Right atrium auricular region (tissue), 2 donors: Measurements from ENCODE around the gene ROBO2. TPM values are rescaled to one million over a fixed set of nuclear protein-coding genes. Genes with fewer than 3 reads are reported as not detected.

Experiments used
- DNase-seq: peaks from one replicate; pipeline ENCODE4 v3.0.0-alpha.2; 2019; ENCODE audit warnings: low spot score
- H3K27ac ChIP-seq, 2 donors: fragments of 200-600 bp; sonication (generic); 1 replicate in 1 of 2; 2 replicates in 1 of 2; pipeline ENCODE4 v1.5.1; 2016 to 2019
- H3K27me3 ChIP-seq, 2 donors: fragments of 200-600 bp; sonication (generic); one replicate each; pipeline versions ENCODE4 v1.5.1 to v1.6.0; 2017 to 2019
- H3K36me3 ChIP-seq: fragments of 200-600 bp; sonication (generic); one replicate; pipeline ENCODE4 v1.5.1; 2016
- H3K4me1 ChIP-seq, 2 donors: fragments of 200-600 bp; sonication (generic); one replicate each; pipeline versions ENCODE4 v1.5.1 to v1.6.0; 2017 to 2019
- H3K4me3 ChIP-seq, 2 donors: fragments of 200-600 bp; sonication (generic); 1 replicate in 1 of 2; 2 replicates in 1 of 2; pipeline ENCODE4 v1.5.1; 2017 to 2019; ENCODE audit warnings: mild to moderate bottlenecking in 1 of 2, moderate library complexity in 1 of 2
- H3K9me3 ChIP-seq, 2 donors: fragments of 200-600 bp; sonication (generic); one replicate each; pipeline ENCODE4 v1.5.1; 2019
- total RNA-seq, 2 donors: library from RNA; depleted of rRNA; stranded (reverse); fragments of >200 nt; gene quantifications; one replicate each; pipeline ENCODE4 v1.1.0, GENCODE V29; 2016
- TF ChIP-seq, protein P1 (sequence below), 2 donors: fragments of 200-600 bp; sonication (generic); IDR thresholded peaks; one replicate each; pipeline ENCODE4 v1.5.1; 2019; ENCODE audit warnings: antibody characterized with exemption in 2 of 2

ROBO2 gene
- total RNA-seq, 2 donors from 2014 or later: 2.5 TPM; not detected in 1

DNA sequence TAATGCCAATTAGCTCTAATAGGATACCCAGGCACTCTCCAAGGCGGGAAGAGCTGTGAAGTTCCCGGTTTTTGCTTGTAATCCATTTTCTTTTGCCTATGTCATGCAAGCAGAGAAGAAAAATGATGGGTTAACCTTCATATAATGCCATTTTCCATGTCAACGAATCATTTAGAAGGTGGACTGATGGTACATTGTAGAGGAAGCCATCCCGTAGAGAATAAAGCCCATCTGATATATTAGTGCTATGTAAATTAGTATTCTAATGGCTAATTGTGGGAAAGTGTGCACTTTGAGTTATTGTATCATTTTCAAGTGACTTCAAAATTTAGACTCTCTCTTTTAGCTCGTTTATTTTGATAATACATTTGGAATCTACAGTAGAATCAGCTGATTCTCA is 509.1 kb downstream of the ROBO2 start:
- TF ChIP-seq, protein P1, sequence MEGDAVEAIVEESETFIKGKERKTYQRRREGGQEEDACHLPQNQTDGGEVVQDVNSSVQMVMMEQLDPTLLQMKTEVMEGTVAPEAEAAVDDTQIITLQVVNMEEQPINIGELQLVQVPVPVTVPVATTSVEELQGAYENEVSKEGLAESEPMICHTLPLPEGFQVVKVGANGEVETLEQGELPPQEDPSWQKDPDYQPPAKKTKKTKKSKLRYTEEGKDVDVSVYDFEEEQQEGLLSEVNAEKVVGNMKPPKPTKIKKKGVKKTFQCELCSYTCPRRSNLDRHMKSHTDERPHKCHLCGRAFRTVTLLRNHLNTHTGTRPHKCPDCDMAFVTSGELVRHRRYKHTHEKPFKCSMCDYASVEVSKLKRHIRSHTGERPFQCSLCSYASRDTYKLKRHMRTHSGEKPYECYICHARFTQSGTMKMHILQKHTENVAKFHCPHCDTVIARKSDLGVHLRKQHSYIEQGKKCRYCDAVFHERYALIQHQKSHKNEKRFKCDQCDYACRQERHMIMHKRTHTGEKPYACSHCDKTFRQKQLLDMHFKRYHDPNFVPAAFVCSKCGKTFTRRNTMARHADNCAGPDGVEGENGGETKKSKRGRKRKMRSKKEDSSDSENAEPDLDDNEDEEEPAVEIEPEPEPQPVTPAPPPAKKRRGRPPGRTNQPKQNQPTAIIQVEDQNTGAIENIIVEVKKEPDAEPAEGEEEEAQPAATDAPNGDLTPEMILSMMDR (IDR thresholded peaks at IDR 0.05): no peak
- DNase-seq: no peak
- no peak overlapping the region for H3K27ac ChIP-seq
- no peaks in the 10 kb centered on the region for H3K27me3 ChIP-seq
- H3K4me3 ChIP-seq: no peak overlapping the region
- H3K36me3 ChIP-seq: no peaks in the 10 kb centered on the region
- no peaks in the 10 kb centered on the region for H3K9me3 ChIP-seq
- no peaks in the 10 kb centered on the region for H3K4me1 ChIP-seq

DNA sequence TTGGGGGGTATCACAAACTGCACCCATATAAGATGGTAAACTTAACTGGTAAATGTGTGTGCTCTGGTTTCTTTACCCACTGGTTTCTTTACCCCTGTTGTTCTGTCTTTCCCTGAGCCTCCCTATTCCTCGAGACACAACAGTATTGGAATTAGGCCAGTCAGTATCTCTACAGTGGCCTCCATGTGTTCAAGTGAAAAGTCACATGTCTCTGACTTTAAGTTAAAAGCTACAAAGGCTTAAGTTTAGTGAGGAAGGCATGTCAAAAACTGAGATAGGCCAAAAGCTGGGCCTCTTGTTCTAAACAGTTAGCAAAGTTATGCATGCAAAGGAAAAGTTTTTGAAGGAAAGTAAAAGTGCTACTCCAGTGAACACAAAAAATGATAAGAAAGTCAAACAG is 513.3 kb downstream of the ROBO2 start:
- H3K27me3 ChIP-seq: no peaks in the 10 kb centered on the region
- no peaks in the 10 kb centered on the region for H3K9me3 ChIP-seq
- no peak overlapping the region for H3K27ac ChIP-seq
- DNase-seq: no peak
- no peak overlapping the region for H3K4me3 ChIP-seq
- no peaks in the 10 kb centered on the region for H3K36me3 ChIP-seq
- TF ChIP-seq, protein P1 (IDR thresholded peaks at IDR 0.05): no peak
- no peaks in the 10 kb centered on the region for H3K4me1 ChIP-seq

DNA sequence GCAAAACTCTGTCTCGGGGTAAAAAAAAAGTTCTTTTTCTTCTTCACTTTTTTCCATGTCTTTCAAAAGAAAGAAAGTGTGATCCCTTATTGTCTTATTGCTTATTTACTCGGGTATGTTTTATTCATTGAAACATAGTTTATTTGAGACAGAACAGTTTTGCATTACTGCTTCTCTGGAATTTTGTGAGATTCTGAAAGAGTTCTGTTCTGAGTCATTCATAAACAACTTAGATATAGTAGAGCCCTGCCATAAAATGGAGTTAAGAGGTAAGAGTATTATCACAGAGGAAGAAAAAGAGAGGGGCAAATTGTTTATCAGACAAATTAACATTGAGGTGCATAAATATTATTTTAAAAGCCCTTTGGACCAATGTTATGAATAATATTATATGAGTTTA is 522.2 kb downstream of the ROBO2 start:
- Histone ChIP-seq H3K27ac (no peak overlapping the region), H3K4me1 (no peaks in the 10 kb centered on the region), H3K27me3 (no peaks in the 10 kb centered on the region), H3K9me3 (no peaks in the 10 kb centered on the region), H3K36me3 (no peaks in the 10 kb centered on the region), H3K4me3 (no peak overlapping the region)
- TF ChIP-seq, protein P1 (IDR thresholded peaks at IDR 0.05): no peak
- no peak for DNase-seq

DNA sequence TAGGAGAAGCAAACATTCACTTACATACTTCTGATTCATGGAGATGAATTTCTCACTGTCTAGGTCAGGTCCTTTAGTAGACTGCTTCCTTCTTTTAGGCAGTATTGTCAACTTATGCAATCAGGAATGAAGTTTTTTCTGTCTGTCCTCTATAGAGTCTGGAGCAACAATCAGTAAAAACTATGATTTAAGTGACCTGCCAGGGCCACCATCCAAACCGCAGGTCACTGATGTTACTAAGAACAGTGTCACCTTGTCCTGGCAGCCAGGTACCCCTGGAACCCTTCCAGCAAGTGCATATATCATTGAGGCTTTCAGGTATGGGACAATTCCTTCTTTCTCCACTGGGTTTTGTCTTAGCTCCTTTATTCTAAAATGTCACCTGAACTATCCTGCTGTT is 523.1 kb downstream of the ROBO2 start:
- DNase-seq: no peak
- H3K27me3 ChIP-seq: no peaks in the 10 kb centered on the region
- H3K4me1 ChIP-seq: no peaks in the 10 kb centered on the region
- TF ChIP-seq, protein P1 (IDR thresholded peaks at IDR 0.05): no peak
- no peaks in the 10 kb centered on the region for H3K9me3 ChIP-seq
- H3K36me3 ChIP-seq: no peaks in the 10 kb centered on the region
- H3K27ac ChIP-seq: no peak overlapping the region
- no peak overlapping the region for H3K4me3 ChIP-seq

DNA sequence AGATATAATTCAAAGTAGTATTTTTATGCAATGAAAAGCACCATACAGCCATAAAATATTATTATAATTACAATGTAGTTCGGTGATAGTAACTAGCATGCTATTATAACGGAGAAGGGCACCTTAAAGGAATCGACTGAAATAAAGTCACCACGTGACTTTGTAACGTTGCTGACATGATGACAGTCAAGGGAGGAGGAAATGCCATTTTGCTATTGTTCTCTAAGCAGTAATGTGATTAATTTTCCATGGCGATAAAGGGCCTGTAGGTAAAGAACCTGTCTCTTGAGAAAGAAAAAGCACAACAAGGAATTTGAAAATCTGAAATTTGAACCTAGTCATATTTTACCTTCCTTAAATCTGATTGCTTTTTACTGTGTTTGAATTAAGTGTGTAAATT is 526.2 kb downstream of the ROBO2 start:
- DNase-seq: no peak
- no peak overlapping the region for H3K27ac ChIP-seq
- no peaks in the 10 kb centered on the region for H3K9me3 ChIP-seq
- no peak overlapping the region for H3K4me3 ChIP-seq
- H3K4me1 ChIP-seq: no peaks in the 10 kb centered on the region
- no peaks in the 10 kb centered on the region for H3K36me3 ChIP-seq
- H3K27me3 ChIP-seq: no peaks in the 10 kb centered on the region
- TF ChIP-seq, protein P1 (IDR thresholded peaks at IDR 0.05): no peak

DNA sequence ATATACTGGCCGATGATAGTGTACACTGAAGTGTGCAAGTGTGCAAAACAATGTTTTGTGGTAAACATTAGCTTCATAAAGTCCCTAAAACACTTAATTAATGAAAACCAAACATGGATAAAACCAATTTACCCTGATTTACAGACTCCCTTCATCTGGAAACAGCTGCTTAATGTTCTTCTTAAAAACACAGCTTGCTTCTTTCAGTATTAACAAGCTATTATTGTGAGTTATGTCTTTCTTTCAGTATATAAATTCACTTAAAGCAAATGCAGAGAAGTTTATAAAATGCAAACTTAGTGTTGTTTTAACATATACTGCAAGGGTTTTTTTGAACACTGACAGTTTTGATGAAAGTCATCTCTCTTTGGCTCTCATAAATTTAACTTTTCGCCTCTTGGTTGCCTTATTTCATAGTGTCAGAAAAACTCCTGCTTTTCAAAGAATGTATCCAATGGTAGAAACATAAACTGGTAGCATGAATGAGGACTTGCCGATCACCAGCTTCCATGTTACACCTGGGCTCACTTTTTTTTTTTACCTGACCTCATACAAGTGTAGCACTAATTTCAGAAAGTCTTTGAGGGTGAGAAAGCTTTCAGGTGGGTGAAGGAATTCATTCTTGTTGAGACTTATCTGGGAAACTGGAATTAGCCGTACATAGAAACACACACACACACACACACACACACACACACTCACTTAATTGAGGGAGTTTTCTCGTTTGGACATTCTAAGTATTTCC is 532.2 kb downstream of the ROBO2 start:
- Histone ChIP-seq H3K9me3 (no peaks in the 10 kb centered on the region), H3K36me3 (no peaks in the 10 kb centered on the region), H3K4me3 (no peak overlapping the region), H3K4me1 (no peaks in the 10 kb centered on the region), H3K27ac (no peak overlapping the region), H3K27me3 (no peaks in the 10 kb centered on the region)
- DNase-seq: no peak
- TF ChIP-seq, protein P1 (IDR thresholded peaks at IDR 0.05): no peak
